DND-41 (cell line): Measurements from ENCODE around the gene ABI3.

Source experiments
- CTCF ChIP-seq: IDR thresholded peaks from 2 replicates; pipeline ENCODE4 v1.5.1; 2012; ENCODE audit warnings: borderline replicate concordance, low read length, moderate library complexity, mild to moderate bottlenecking; ENCODE audit not compliant: poor library complexity, severe bottlenecking; ENCODE audit errors: extremely low read depth
- EZH2 ChIP-seq: IDR thresholded peaks from 3 replicates; pipeline ENCODE4 v1.6.1; 2012; ENCODE audit warnings: borderline replicate concordance, low read depth, mild to moderate bottlenecking, moderate library complexity, low read length, inconsistent platforms; ENCODE audit not compliant: severe bottlenecking

GRCh38 chr17:49252148-49252695 is 41.7 kb downstream of the ABI3 start:
- TF ChIP-seq CTCF (no peak), EZH2 (no peak)
